HEK293T (cell line): ENCODE results near the gene ME3.

Experiments
- ARNT ChIP-seq: fragments of 450-650 bp; IDR thresholded peaks from 2 replicates; pipeline ENCODE4 v1.6.1; 2017; ENCODE audit warnings: mild to moderate bottlenecking
- BHLHE40 ChIP-seq: fragments of 450-650 bp; IDR thresholded peaks from 2 replicates; pipeline ENCODE4 v1.6.1; 2016; ENCODE audit warnings: mild to moderate bottlenecking, moderate library complexity, borderline replicate concordance
- CTBP1 ChIP-seq: fragments of 450-650 bp; IDR thresholded peaks from 2 replicates; pipeline ENCODE4 v1.6.1; 2016; ENCODE audit warnings: borderline replicate concordance
- ELF4 ChIP-seq: fragments of 450-650 bp; IDR thresholded peaks from 2 replicates; pipeline ENCODE4 v1.6.1; 2017; ENCODE audit warnings: antibody characterized with exemption
- FOXA1 ChIP-seq: fragments of 450-650 bp; IDR thresholded peaks from 2 replicates; pipeline ENCODE4 v1.6.1; 2016; ENCODE audit warnings: mild to moderate bottlenecking
- FOXK2 ChIP-seq: fragments of 450-650 bp; IDR thresholded peaks from 2 replicates; pipeline ENCODE4 v1.6.1; 2016; ENCODE audit warnings: mild to moderate bottlenecking
- FOXM1 ChIP-seq: fragments of 450-650 bp; IDR thresholded peaks from 2 replicates; pipeline ENCODE4 v1.6.1; 2017; ENCODE audit warnings: mild to moderate bottlenecking, borderline replicate concordance
- HDGF ChIP-seq: fragments of 450-650 bp; IDR thresholded peaks from 2 replicates; pipeline ENCODE4 v1.6.1; 2017; ENCODE audit warnings: antibody characterized with exemption, borderline replicate concordance
- NFRKB ChIP-seq: fragments of 450-650 bp; IDR thresholded peaks from 2 replicates; pipeline ENCODE4 v1.6.1; 2016; ENCODE audit warnings: mild to moderate bottlenecking, moderate library complexity
- PKNOX1 ChIP-seq: fragments of 450-650 bp; IDR thresholded peaks from 2 replicates; pipeline ENCODE4 v1.6.1; 2016
- SP1 ChIP-seq: fragments of 450-650 bp; IDR thresholded peaks from 2 replicates; pipeline ENCODE4 v1.6.1; 2017
- SUZ12 ChIP-seq: fragments of 450-650 bp; IDR thresholded peaks from 2 replicates; pipeline ENCODE4 v1.6.1; 2016; ENCODE audit warnings: mild to moderate bottlenecking
- TARDBP ChIP-seq: fragments of 450-650 bp; IDR thresholded peaks from 2 replicates; pipeline ENCODE4 v1.6.1; 2016

DNA sequence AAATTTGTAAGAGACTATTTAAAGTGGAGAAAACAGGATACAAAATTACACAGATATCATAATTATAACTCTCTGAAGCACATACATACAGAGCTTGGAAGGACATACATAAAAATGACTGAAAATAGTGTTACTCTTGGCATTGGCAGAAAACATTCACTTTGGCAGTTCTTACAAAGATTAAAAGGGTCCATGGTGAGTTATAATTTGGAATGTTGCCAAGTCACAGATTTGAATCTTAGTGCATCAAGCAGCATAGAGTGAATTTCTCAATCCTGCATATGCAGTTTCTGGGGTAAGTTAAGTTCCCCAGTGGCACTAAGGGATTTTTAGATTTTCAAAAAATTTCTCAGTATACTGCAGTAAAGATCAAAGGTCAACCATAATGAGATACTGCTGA is 181.8 kb downstream of the ME3 start:
- TF ChIP-seq TARDBP (no peak), SUZ12 (no peak), HDGF (no peak), FOXM1 (no peak), SP1 (no peak), NFRKB (no peak), ELF4 (no peak), ARNT (no peak), FOXK2 (no peak), BHLHE40 (no peak), FOXA1 (no peak), CTBP1 (no peak), PKNOX1 (no peak)
